GM12864 (cell line): ENCODE results near the gene TRIM62.

ENCODE experiments used
- DNase-seq: peaks from one replicate; pipeline ENCODE4 v3.0.0-alpha.2; 2011; ENCODE audit warnings: low read depth
- H3K4me3 ChIP-seq: 2 replicates; pipeline ENCODE4 v1.5.1; 2011; ENCODE audit warnings: mild to moderate bottlenecking, low read depth, low read length, control low read depth
- TF ChIP-seq, protein P1 (sequence below): IDR thresholded peaks from 2 replicates; pipeline ENCODE4 v1.5.1; 2011; ENCODE audit warnings: low read depth, mild to moderate bottlenecking, moderate library complexity, low read length, control low read depth, inconsistent platforms; ENCODE audit errors: missing control alignments

Gene TRIM62

GRCh38 chr1:33167650-33168447, 14.0 kb downstream of the TRIM62 start:
- TF ChIP-seq, protein P1, sequence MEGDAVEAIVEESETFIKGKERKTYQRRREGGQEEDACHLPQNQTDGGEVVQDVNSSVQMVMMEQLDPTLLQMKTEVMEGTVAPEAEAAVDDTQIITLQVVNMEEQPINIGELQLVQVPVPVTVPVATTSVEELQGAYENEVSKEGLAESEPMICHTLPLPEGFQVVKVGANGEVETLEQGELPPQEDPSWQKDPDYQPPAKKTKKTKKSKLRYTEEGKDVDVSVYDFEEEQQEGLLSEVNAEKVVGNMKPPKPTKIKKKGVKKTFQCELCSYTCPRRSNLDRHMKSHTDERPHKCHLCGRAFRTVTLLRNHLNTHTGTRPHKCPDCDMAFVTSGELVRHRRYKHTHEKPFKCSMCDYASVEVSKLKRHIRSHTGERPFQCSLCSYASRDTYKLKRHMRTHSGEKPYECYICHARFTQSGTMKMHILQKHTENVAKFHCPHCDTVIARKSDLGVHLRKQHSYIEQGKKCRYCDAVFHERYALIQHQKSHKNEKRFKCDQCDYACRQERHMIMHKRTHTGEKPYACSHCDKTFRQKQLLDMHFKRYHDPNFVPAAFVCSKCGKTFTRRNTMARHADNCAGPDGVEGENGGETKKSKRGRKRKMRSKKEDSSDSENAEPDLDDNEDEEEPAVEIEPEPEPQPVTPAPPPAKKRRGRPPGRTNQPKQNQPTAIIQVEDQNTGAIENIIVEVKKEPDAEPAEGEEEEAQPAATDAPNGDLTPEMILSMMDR, result no peak
- DNase-seq, result no peak
- H3K4me3 ChIP-seq, result no peak overlapping the region

DNA sequence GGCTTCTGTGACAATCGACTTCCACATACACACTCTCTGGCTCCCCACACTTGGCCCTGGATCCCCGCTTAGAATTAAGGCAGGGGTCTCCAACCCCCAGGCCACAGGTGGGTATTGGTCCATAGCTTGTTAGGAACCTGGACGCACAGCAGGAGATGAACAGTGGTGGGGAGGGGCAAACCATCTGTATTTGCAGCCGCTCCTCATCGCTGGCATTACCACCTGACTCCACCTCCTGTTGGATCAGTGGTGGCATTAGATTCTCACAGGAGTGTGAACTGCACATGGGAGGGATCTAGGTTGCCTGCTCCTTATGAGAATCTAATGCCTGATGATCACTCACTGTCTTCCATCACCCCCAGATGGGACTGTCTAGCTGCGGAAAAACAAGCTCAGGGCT, 16.0 kb downstream of the TRIM62 start:
- DNase-seq, result no peak
- TF ChIP-seq, protein P1, result no peak
- no peak overlapping the region for H3K4me3 ChIP-seq

- no peak for DNase-seq
These were observed 16.6 kb downstream of the TRIM62 start for GRCh38 chr1:33165209-33165608.

DNA sequence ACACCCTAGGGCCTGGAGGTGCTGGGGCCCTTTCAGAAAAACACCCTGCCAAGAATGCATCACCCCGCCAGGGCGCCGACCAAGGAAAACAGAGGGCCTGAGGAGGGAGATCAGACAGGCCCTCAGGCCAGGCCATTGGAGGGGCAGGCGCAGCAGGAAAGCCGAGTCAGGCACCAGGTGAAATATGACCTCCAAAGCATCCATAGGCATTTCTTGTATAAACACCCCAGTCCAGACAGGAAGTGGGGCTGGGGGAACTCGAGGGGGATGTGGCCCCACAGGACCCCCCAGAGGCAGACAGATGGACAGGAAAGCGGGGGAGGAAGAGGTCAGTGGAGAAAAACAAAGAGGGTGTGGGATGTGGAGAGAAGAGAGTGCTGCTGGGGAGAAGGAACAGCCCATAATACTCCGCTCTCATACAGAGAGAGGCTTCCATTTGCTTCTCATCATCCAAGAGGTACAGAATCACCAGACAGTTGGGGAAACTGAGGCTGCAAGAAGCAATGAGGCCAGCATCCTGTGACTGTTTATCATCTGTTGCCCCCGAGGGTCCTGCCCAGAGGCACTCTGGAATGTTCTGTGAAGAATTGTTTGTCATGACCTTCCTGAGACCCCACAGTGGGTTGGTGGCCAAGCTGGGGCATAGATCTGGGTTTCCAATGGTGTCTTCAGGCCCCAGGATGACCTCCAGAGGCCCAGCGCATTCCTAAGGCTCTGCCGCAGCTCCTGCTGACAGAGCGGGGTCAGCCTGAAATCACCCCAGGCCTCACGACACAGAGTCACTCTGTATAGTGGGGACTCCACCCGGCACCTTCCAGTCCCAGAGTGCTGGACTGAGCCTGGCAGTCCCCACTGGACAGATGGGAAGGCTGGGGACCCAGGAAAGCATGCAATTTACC, 18.0 kb downstream of the TRIM62 start:
- no peak for DNase-seq
- TF ChIP-seq, protein P1, result no peak
- H3K4me3 ChIP-seq, result no peak overlapping the region

More at GRCh38 chr1:33165209-33165608, 16.6 kb downstream of the TRIM62 start:
- no peak overlapping the region for H3K4me3 ChIP-seq
- TF ChIP-seq, protein P1, result no peak

DNA sequence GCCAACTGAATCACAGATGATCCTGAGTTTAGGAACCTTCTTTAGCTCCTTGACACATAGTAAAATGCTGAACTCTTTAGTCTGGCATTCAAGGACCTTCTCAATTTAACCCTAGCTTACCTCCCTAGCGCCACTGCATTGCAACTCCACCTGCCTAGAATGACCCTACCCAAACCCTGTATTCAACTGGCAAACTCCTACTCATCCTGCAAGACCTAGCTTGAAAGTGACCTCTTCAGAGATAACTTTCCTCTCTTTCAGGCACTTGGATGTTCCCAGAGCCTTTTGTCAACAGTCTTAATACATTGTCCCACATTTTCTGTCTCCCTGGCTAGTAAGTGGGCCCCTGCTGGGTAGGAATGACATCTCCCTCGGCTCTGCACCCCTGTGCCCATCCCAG, 19.7 kb downstream of the TRIM62 start:
- DNase-seq, result no peak
- H3K4me3 ChIP-seq, result no peak overlapping the region
- TF ChIP-seq, protein P1, result no peak

DNA sequence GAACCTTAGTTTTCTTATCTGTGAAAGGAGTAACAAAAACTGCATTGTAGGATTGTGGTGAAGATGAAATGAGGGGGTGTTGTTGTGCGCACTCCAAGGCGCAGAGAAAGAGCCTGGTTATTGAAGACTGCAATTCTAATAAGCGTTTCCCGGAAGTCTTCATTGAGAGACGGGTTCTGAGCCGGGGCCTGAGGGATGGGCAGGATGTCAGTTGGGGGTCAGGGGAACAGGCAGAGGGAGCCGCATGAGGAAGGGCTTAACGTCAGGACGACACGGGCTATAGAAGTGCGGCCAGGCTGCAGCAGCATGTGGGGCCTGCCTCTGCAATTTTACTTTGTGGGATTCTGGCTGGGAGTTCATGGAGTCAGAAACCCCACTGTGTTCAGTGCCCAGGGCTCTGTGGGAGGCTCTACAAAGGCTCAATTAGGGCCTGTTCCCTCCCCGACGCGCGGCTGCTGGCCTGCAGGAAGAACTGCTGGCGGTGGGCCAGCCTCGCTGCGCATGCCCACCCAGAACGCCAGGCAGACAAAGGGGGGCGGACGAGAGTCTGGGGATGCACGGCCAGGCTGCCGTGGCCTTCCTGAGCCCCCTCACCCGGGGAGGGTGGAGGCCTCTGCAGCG, 20.7 kb downstream of the TRIM62 start:
- no peak overlapping the region for H3K4me3 ChIP-seq
- no peak for DNase-seq
- TF ChIP-seq, protein P1, result no peak
